ENCODE measurements around the gene FAM200B.

Gene FAM200B

DNA sequence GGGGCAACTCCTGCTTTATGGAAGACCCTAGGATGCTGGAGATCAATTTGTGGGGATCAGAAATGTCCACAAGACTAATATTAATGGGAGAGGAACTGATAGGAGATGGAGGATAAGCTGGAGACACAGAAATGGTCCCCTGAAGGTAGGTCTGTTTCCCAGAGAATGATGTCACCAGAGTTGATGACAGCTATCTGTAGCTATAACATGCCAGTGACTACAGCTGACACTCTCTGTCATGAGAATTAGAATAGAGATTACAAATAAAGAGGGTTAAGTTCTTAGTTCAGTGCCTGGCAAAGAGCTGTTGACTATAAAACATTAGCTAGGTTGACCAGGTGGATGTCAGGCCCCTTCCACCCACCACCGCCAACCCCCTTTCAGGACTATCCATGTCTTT, 30.6 kb downstream of the FAM200B start:
- no peak for DNase-seq (ENCODE audit: low read depth)
- no peak overlapping the region for H3K4me3 ChIP-seq (ENCODE audit: low read depth, low read length)
- in situ Hi-C loops (cut with HindIII; ENCODE audit: low sequenced_read_pairs): no loop called here
- TF ChIP-seq, protein P1, sequence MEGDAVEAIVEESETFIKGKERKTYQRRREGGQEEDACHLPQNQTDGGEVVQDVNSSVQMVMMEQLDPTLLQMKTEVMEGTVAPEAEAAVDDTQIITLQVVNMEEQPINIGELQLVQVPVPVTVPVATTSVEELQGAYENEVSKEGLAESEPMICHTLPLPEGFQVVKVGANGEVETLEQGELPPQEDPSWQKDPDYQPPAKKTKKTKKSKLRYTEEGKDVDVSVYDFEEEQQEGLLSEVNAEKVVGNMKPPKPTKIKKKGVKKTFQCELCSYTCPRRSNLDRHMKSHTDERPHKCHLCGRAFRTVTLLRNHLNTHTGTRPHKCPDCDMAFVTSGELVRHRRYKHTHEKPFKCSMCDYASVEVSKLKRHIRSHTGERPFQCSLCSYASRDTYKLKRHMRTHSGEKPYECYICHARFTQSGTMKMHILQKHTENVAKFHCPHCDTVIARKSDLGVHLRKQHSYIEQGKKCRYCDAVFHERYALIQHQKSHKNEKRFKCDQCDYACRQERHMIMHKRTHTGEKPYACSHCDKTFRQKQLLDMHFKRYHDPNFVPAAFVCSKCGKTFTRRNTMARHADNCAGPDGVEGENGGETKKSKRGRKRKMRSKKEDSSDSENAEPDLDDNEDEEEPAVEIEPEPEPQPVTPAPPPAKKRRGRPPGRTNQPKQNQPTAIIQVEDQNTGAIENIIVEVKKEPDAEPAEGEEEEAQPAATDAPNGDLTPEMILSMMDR (IDR thresholded peaks at IDR 0.05; ENCODE audit: low read depth, low read length, missing control alignments): no peak

DNA sequence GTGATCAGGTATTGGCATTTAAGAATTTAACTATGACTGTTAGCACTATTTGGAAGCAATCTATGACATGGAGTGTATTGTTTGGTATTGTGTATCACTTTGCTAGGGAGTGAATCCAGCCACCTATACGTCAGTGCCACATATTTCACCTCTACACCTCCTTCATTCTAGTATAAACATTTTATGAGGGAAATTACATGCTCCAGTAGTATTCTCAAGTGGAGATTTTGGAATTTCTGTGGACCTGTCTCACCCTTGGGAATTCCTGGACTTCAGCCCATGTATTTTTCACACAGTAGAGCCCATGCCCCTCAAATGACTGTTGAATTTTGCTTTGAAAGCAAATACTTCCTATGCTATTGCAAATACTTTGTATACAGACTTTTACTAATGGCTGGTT, 32.5 kb downstream of the FAM200B start:
- DNase-seq (ENCODE audit: low read depth): no peak
- in situ Hi-C loops (cut with HindIII; ENCODE audit: low sequenced_read_pairs): no loop called here
- TF ChIP-seq, protein P1 (IDR thresholded peaks at IDR 0.05; ENCODE audit: low read depth, low read length, missing control alignments): no peak
- H3K4me3 ChIP-seq (ENCODE audit: low read depth, low read length): no peak overlapping the region

DNA sequence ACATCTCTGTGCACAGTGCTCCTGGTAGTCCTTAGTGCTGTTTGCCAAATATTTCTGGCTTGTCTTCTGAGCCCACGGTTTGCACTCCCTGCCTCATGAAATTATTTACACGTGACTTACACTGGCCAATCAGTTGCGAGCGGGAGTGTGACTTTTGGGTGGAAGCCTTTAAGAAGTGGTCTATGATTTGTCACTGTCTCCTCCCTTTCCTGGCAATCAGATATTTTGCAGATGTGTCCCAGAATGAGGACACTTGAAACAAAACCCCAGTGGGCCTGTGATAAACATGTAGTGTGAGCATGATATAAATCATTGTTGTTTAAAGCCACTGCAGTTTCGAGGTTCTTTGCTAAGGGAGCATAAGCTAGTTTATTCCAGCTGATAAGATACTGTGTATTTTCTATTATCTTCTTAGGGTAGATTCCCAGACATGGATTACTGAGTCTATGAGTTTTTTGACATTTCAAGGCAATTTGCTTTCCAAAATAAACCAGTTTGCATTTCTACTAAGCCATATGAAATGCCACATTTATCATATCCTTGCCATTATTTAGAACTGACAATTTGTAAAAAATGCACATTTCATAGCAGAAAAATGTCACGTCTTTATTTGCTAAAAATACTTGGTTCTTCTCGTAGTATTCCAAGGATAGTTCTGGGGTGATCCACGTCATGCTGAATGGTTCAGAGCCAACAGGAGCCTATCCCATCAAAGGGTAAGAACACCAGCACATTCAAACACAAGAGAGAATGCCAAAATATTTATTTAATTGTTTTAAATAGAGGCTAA, 33.2 kb downstream of the FAM200B start:
- no peak for DNase-seq (ENCODE audit: low read depth)
- H3K4me3 ChIP-seq (ENCODE audit: low read depth, low read length): no peak overlapping the region
- TF ChIP-seq, protein P1 (IDR thresholded peaks at IDR 0.05; ENCODE audit: low read depth, low read length, missing control alignments): no peak
- in situ Hi-C loops (cut with HindIII; ENCODE audit: low sequenced_read_pairs): no loop called here

DNA sequence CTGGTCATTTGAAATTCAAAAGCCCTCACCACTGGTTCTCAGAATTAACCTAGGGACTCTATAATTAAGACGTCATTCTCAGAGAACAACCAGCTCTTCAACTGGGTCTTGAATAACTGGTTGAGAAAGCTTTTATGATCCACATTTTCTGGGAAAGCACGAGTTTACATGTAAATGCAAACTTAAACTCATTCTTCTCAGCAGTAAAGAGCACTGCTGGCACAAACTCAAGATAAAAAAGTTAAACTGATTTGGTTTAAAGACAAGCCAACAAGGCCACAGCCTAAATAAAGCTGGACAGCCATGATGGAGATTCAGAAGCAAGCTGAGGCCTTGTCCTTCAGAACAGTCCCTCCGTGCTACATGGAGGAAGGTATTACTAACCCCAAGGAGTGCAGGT, 34.5 kb downstream of the FAM200B start:
- no peak for DNase-seq (ENCODE audit: low read depth)
- no peak overlapping the region for H3K4me3 ChIP-seq (ENCODE audit: low read depth, low read length)
- in situ Hi-C loops (cut with HindIII; ENCODE audit: low sequenced_read_pairs): no loop called here
- TF ChIP-seq, protein P1 (IDR thresholded peaks at IDR 0.05; ENCODE audit: low read depth, low read length, missing control alignments): no peak

DNA sequence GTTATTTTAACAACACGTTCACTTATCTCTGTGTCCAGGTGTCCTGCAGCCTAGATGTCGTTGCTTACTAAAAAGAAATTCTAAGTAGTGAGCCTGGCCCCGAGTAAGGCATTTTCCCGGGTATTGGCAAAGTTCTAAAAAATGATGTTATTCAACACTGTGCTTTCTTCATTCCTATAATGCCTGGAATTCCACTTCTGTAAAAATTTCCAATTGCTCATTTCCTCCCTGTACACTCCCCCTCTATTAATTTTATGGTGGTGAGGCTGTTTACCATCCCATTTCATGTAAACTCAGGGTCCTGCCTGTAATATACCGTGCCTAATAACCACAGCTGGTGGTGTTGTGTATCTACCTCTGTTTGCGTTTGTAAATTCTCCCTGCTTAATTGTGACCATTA, 35.5 kb downstream of the FAM200B start:
- TF ChIP-seq, protein P1 (IDR thresholded peaks at IDR 0.05; ENCODE audit: low read depth, low read length, missing control alignments): no peak
- DNase-seq (ENCODE audit: low read depth): no peak
- H3K4me3 ChIP-seq (ENCODE audit: low read depth, low read length): no peak overlapping the region
- in situ Hi-C loops (cut with HindIII; ENCODE audit: low sequenced_read_pairs): no loop called here

DNA sequence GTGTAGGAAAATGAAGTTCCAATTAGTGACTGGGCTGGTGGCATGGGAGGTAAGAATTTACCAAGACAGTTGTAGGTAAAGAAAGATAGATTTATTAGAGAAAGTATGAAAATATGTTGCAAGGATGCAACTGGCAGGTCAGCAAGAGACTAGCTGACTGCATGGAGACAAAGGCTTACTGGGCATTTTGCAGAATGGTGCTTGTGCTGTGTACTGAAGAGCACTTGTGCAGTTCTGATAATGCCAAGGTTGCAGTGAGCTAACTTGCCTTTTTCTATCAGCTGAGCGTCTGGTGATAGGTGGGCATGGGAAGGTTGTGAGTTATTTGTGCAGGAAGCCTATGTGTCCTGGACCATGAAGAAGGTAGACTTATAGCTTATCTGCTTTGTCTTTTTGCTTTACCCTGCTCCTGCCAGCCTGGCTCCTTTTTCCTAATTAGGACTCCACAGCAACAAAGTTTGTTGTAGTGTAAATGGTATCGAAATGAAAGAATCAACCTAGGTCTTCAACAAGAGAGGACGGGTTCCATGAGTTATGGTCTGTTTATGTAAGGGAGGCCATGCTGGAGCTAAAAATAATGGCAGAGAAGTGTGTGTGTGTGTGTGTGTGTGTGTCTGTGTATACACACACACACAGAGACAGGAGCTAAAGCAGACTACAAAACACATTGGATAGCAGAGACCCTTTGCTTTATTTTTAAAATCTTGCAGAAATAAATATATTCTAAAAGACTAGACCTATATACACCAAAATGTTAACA, 36.2 kb downstream of the FAM200B start:
- TF ChIP-seq, protein P1 (IDR thresholded peaks at IDR 0.05; ENCODE audit: low read depth, low read length, missing control alignments): no peak
- in situ Hi-C loops (cut with HindIII; ENCODE audit: low sequenced_read_pairs): no loop called here
- no peak for DNase-seq (ENCODE audit: low read depth)
- no peak overlapping the region for H3K4me3 ChIP-seq (ENCODE audit: low read depth, low read length)

Data from astrocyte of the cerebellum (primary cell).